HepG2 (cell line): ENCODE data around the gene ETS2. TPM values are rescaled to one million over a fixed set of nuclear protein-coding genes. Genes with fewer than 3 reads are reported as not detected.

ENCODE experiments used
- ATAC-seq: fragments of 200-7000 bp; cut with Tn5 transposase; 3 replicates; pipeline ENCODE4 v1.9.1; 2020; ENCODE audit warnings: mild to moderate bottlenecking, moderate library complexity
- BruUV-seq: library from RNA; stranded (reverse); fragments of 400-500 nt; replicated peaks from 2 replicates; lab custom pipeline; 2021; lab: Mats Ljungman, UMichigan
- CTCF ChIA-PET: fragments of 300-600 bp; formaldehyde crosslinking; extraction: SDS; loops from one replicate; lab custom pipeline; 2021; ENCODE audit warnings: low total read pairs, inconsistent platforms, low intra/inter-chr PET ratio; lab: Yijun Ruan, JAX
- POLR2A ChIA-PET: fragments of 350-600 bp; sonication (Branson Sonifier 250); formaldehyde crosslinking; loops from one replicate; lab custom pipeline; 2020; ENCODE audit warnings: antibody characterized with exemption, inconsistent platforms; lab: Yijun Ruan, JAX
- DNase-seq: peaks from one replicate; pipeline ENCODE4 v3.0.0-alpha.2; 2015; ENCODE audit warnings: low spot score
- FAIRE-seq: peaks from 3 replicates; lab custom pipeline; 2011; peaks lifted over from hg19 to GRCh38; lab: Jason Lieb, UNC
- H2AFZ ChIP-seq: one replicate; pipeline ENCODE4 v1.6.1; 2011; ENCODE audit warnings: low read length, inconsistent platforms
- H3K27ac ChIP-seq: fragments of 300-600 bp; 3 replicates; pipeline ENCODE4 v1.8.0; 2011; ENCODE audit warnings: mixed run types, mild to moderate bottlenecking, mixed read lengths, low read length, inconsistent platforms; ENCODE audit not compliant: insufficient read depth; ENCODE audit errors: extremely low read length
- H3K27me3 ChIP-seq, 2 experiments: fragments of 200-600 bp in 1 of 2; 2 replicates in 1 of 2; 3 replicates in 1 of 2; pipeline versions ENCODE4 v1.6.0 to v1.8.0; 2011; ENCODE audit warnings: low read length in 2 of 2, mild to moderate bottlenecking in 2 of 2, moderate library complexity in 2 of 2, inconsistent platforms in 1 of 2; ENCODE audit not compliant: insufficient read depth in 2 of 2, control insufficient read depth in 1 of 2
- H3K36me3 ChIP-seq, 2 experiments: fragments of 200-600 bp in 1 of 2; replicated peaks in 1 of 2; 2 replicates in 1 of 2; 3 replicates in 1 of 2; pipeline versions ENCODE4 v1.5.1 to v1.8.0; 2011; ENCODE audit warnings: low read length in 2 of 2, inconsistent platforms in 1 of 2; ENCODE audit not compliant: insufficient read depth in 2 of 2, control insufficient read depth in 1 of 2
- H3K4me1 ChIP-seq: 2 replicates; pipeline ENCODE4 v1.5.1; 2012; ENCODE audit warnings: low read length, inconsistent platforms; ENCODE audit not compliant: insufficient read depth
- H3K4me2 ChIP-seq: 2 replicates; pipeline ENCODE4 v1.6.0; 2011; ENCODE audit warnings: low read depth, low read length, inconsistent platforms
- H3K4me3 ChIP-seq, 3 experiments: fragments of 200-600 bp in 1 of 3; sonication (generic), shearing (Covaris generic) in 1 of 3; replicated peaks in 1 of 3; 2 replicates each; pipeline ENCODE4 v1.5.1; 2011 to 2016; ENCODE audit warnings: low read length in 3 of 3, inconsistent platforms in 2 of 3, low read depth in 2 of 3, mild to moderate bottlenecking in 2 of 3, control low read depth in 1 of 3, mixed read lengths in 1 of 3; ENCODE audit not compliant: insufficient read depth in 1 of 3
- H3K79me2 ChIP-seq: one replicate; pipeline ENCODE4 v1.6.1; 2011; ENCODE audit warnings: low read length, inconsistent platforms; ENCODE audit not compliant: insufficient read depth
- H3K9ac ChIP-seq: 2 replicates; pipeline ENCODE4 v1.6.0; 2011; ENCODE audit warnings: mild to moderate bottlenecking, low read depth, low read length, inconsistent platforms; ENCODE audit not compliant: insufficient read depth
- H3K9me3 ChIP-seq: 2 replicates; pipeline ENCODE4 v1.5.1; 2012; ENCODE audit warnings: mild to moderate bottlenecking, low read length
- H4K20me1 ChIP-seq: 2 replicates; pipeline ENCODE4 v1.6.0; 2011; ENCODE audit warnings: inconsistent platforms, mild to moderate bottlenecking, low read length, moderate library complexity; ENCODE audit not compliant: insufficient read depth
- HINFP ChIP-seq: sonication (generic); formaldehyde crosslinking; IDR thresholded peaks from 2 replicates; pipeline ENCODE4 v1.4.0; 2020; ENCODE audit warnings: low read depth, mild to moderate bottlenecking, missing genetic modification reagents
- KLF15 ChIP-seq: sonication (generic); formaldehyde crosslinking; IDR thresholded peaks from 2 replicates; pipeline ENCODE4 v1.8.1; 2023; ENCODE audit warnings: borderline replicate concordance, mild to moderate bottlenecking, inconsistent platforms, missing genetic modification reagents, mixed read lengths
- NKX3-1 ChIP-seq: sonication (generic); formaldehyde crosslinking; IDR thresholded peaks from 2 replicates; pipeline ENCODE4 v1.5.0; 2020; ENCODE audit warnings: missing genetic modification reagents
- RFX5 ChIP-seq: IDR thresholded peaks from 2 replicates; pipeline ENCODE4 v1.6.1; 2011; ENCODE audit warnings: low read depth, low read length, improper control_type of control experiment
- SMAD9 ChIP-seq: sonication (generic); formaldehyde crosslinking; IDR thresholded peaks from 2 replicates; pipeline ENCODE4 v1.5.1; 2020; ENCODE audit warnings: mild to moderate bottlenecking, missing genetic modification reagents
- ZNF253 ChIP-seq: sonication (generic); formaldehyde crosslinking; IDR thresholded peaks from 2 replicates; pipeline ENCODE4 v1.8.0; 2022; ENCODE audit warnings: mild to moderate bottlenecking, missing genetic modification reagents, borderline replicate concordance
- ZSCAN12 ChIP-seq: sonication (generic); formaldehyde crosslinking; IDR thresholded peaks from 2 replicates; pipeline ENCODE4 v1.9.0; 2021; ENCODE audit warnings: mild to moderate bottlenecking, missing genetic modification reagents
- ZSCAN5A ChIP-seq: sonication (generic); formaldehyde crosslinking; IDR thresholded peaks from 2 replicates; pipeline ENCODE4 v1.8.0; 2022; ENCODE audit warnings: mild to moderate bottlenecking, missing genetic modification reagents, borderline replicate concordance
- WGBS: methylation state at CpG from one replicate; pipeline ENCODE4 v1.1.6; 2017; ENCODE audit warnings: low lambda C conversion rate; 5-methylcytosine and 5-hydroxymethylcytosine counted together
- in situ Hi-C: cut with HindIII; loops from 2 replicates; pipeline ENCODE4 v1.10.0; 2017; ENCODE audit warnings: low pct_unique_long_range_greater_than_20kb; ENCODE audit not compliant: extremely low pct_ligation_motif_present
- intact Hi-C: fragments of 100-400 bp; cut with micrococcal nuclease; formaldehyde crosslinking; loops from one replicate; pipeline ENCODE4 v1.10.0; 2022; ENCODE audit not compliant: unreplicated experiment
- polyA plus RNA-seq, 8 experiments: library from polyadenylated mRNA; depleted of rRNA in 3 of 8; stranded (reverse) in 7 of 8; unstranded in 1 of 8; fragments of >200 nt; fragmentation: Illumina TruSeq in 4 of 8; extraction: Trizol in 4 of 8; gene quantifications; 2 replicates each; pipeline versions ENCODE4 v1.2.1 to v1.2.3, GENCODE V29; 2011 to 2016; ENCODE audit warnings: low read depth in 4 of 8, missing spikeins in 1 of 8, mixed read lengths in 1 of 8; ENCODE audit not compliant: insufficient read depth in 1 of 8
- total RNA-seq, 5 experiments: library from RNA; depleted of rRNA; stranded (reverse); fragments of >200 nt; fragmentation: Illumina TruSeq; extraction: Trizol; gene quantifications; 2 replicates each; pipeline ENCODE4 v1.2.3, GENCODE V29; 2016; ENCODE audit warnings: low read depth in 1 of 5

ETS2 gene
- total and polyA plus RNA-seq, 2 of the 13 experiments (the other 11 are each of a cell fraction or from before 2014, with no cell fraction given): 24.6 to 64.4 TPM

GRCh38 chr21:38850277-38850951 lies 44.7 kb downstream of the ETS2 start:
- Histone ChIP-seq H3K4me1 (peaks cover 39% of the 10 kb centered on the region), H3K36me3 (no peaks in the 10 kb centered on the region), H3K9ac (no peak overlapping the region), H2AFZ (no peak overlapping the region), H3K27ac (peak overlapping the region; percentile 29), H3K79me2 (no peaks in the 10 kb centered on the region), H3K4me3 (no peak overlapping the region), H3K9me3 (no peaks in the 10 kb centered on the region), H4K20me1 (no peaks in the 10 kb centered on the region), H3K4me2 (peak overlapping the region; percentile 19; the same call in 1 of the 2 replicates), H3K27me3 (no peaks in the 10 kb centered on the region)
- in situ Hi-C loops: no loop called here
- ATAC-seq (peak; percentile 43; the same call in 1 of the 3 replicates), DNase-seq (no peak), FAIRE-seq (no peak)
- TF ChIP-seq ZSCAN5A (CRISPR knock-in tag): no peak
- TF ChIP-seq SMAD9: no peak
- no peak for TF ChIP-seq NKX3-1
- TF ChIP-seq HINFP (CRISPR knock-in tag): no peak
- no peak for TF ChIP-seq KLF15
- no peak for TF ChIP-seq ZNF253 (CRISPR knock-in tag)
- no peak for TF ChIP-seq ZSCAN12 (CRISPR knock-in tag)
- no peak for TF ChIP-seq RFX5
- POLR2A ChIA-PET: interaction anchor here (0.9 kb wide), 1 partner anchor 67 kb away, joined by 3 read pairs; no protein-coding TSS in a partner anchor
- BruUV-seq: no TSS peak
- 42% methylated on average over 6 of the region's 6 CpGs for WGBS
- CTCF ChIA-PET: no interaction called here
- intact Hi-C loops: no loop called here
